Thyroid gland (tissue), 4 donors: Measurements from ENCODE around the gene GNG7.

Source experiments
- POLR2A ChIP-seq, 2 donors: fragments of 450-650 bp; IDR thresholded peaks; one replicate each; pipeline ENCODE4 v1.6.1; 2017; ENCODE audit warnings: antibody characterized with exemption in 2 of 2, mild to moderate bottlenecking in 2 of 2, moderate library complexity in 1 of 2
- TF ChIP-seq, protein P1 (sequence below), 6 experiments: fragments of 200-600 bp in 3 of 6; fragments of 450-650 bp in 3 of 6; sonication (generic) in 3 of 6; IDR thresholded peaks; one replicate each; pipeline ENCODE4 v1.5.1; 2016 to 2019; ENCODE audit warnings: antibody characterized with exemption in 6 of 6, mild to moderate bottlenecking in 2 of 6, inconsistent platforms in 1 of 6, moderate library complexity in 1 of 6

GRCh38 chr19:2544576-2545415 is 157.7 kb downstream of the GNG7 start:
- TF ChIP-seq, protein P1, sequence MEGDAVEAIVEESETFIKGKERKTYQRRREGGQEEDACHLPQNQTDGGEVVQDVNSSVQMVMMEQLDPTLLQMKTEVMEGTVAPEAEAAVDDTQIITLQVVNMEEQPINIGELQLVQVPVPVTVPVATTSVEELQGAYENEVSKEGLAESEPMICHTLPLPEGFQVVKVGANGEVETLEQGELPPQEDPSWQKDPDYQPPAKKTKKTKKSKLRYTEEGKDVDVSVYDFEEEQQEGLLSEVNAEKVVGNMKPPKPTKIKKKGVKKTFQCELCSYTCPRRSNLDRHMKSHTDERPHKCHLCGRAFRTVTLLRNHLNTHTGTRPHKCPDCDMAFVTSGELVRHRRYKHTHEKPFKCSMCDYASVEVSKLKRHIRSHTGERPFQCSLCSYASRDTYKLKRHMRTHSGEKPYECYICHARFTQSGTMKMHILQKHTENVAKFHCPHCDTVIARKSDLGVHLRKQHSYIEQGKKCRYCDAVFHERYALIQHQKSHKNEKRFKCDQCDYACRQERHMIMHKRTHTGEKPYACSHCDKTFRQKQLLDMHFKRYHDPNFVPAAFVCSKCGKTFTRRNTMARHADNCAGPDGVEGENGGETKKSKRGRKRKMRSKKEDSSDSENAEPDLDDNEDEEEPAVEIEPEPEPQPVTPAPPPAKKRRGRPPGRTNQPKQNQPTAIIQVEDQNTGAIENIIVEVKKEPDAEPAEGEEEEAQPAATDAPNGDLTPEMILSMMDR (IDR thresholded peaks at IDR 0.05), result no peak
- TF ChIP-seq POLR2A (IDR thresholded peaks at IDR 0.05), result no peak
